PFSK-1 (cell line): Measurements from ENCODE around the gene FOXB1.

Experiments
- FOXP2 ChIP-seq: optimal IDR thresholded peaks from 2 replicates; pipeline ENCODE3; 2011; ENCODE audit warnings: borderline replicate concordance, control low read depth, inconsistent platforms; ENCODE audit not compliant: insufficient read depth; ENCODE audit errors: extremely low read length, extremely low read depth
- POLR2AphosphoS5 ChIP-seq: IDR thresholded peaks from 2 replicates; pipeline ENCODE4 v1.6.1; 2012; ENCODE audit warnings: low read depth, mild to moderate bottlenecking, control low read depth, low read length, moderate library complexity
- REST ChIP-seq, 2 experiments: IDR thresholded peaks; 2 replicates each; pipeline versions ENCODE4 v1.6.1 to v1.8.0; 2011 to 2012; ENCODE audit warnings: low read depth in 2 of 2, low read length in 2 of 2, control low read depth in 1 of 2, inconsistent platforms in 1 of 2, mild to moderate bottlenecking in 1 of 2, moderate library complexity in 1 of 2; ENCODE audit not compliant: insufficient read depth in 1 of 2
- SIN3A ChIP-seq: IDR thresholded peaks from 2 replicates; pipeline ENCODE4 v1.6.1; 2012; ENCODE audit warnings: mild to moderate bottlenecking, low read length, moderate library complexity, borderline replicate concordance; ENCODE audit not compliant: insufficient read depth
- TAF1 ChIP-seq: IDR thresholded peaks from 2 replicates; pipeline ENCODE4 v1.6.1; 2012; ENCODE audit warnings: low read length, control low read depth, borderline replicate concordance; ENCODE audit not compliant: insufficient read depth

FOXB1 gene

GRCh38 chr15:59998950-59999611 lies 5.0 kb upstream of the FOXB1 start:
- no peak for TF ChIP-seq SIN3A
- TF ChIP-seq REST (IDR thresholded peaks at IDR 0.05; ENCODE audit: insufficient read depth in 1 of 2, low read depth in 2 of 2, low read length in 2 of 2) = no peak
- no peak for TF ChIP-seq POLR2AphosphoS5
- no peak for TF ChIP-seq TAF1
- TF ChIP-seq FOXP2 = no peak

- no peak for TF ChIP-seq TAF1
- no peak for TF ChIP-seq REST (IDR thresholded peaks at IDR 0.05; ENCODE audit: insufficient read depth in 1 of 2, low read depth in 2 of 2, low read length in 2 of 2)
- no peak for TF ChIP-seq FOXP2
- TF ChIP-seq POLR2AphosphoS5 = no peak
- TF ChIP-seq SIN3A = no peak
Observed at GRCh38 chr15:59999612-60000112, 4.4 kb upstream of the FOXB1 start.

GRCh38 chr15:60000113-60000823 lies 3.8 kb upstream of the FOXB1 start:
- TF ChIP-seq SIN3A (no peak), POLR2AphosphoS5 (no peak), TAF1 (no peak), REST (IDR thresholded peaks at IDR 0.05; ENCODE audit: insufficient read depth in 1 of 2, low read depth in 2 of 2, low read length in 2 of 2) (no peak), FOXP2 (no peak)

GRCh38 chr15:60000824-60001609 lies 3.1 kb upstream of the FOXB1 start:
- no peak for TF ChIP-seq FOXP2
- no peak for TF ChIP-seq SIN3A
- no peak for TF ChIP-seq POLR2AphosphoS5
- TF ChIP-seq REST (IDR thresholded peaks at IDR 0.05; ENCODE audit: insufficient read depth in 1 of 2, low read depth in 2 of 2, low read length in 2 of 2) = no peak
- TF ChIP-seq TAF1 = no peak
